WTC11 (cell line): ENCODE data around the gene MRPL34. TPM values are rescaled to one million over a fixed set of nuclear protein-coding genes. Genes with fewer than 3 reads are reported as not detected.

Source experiments
- ATAC-seq: fragments of 200-7000 bp; cut with Tn5 transposase; 2 replicates; pipeline ENCODE4 v1.10.0; 2021; ENCODE audit warnings: mild to moderate bottlenecking, moderate library complexity
- CTCF ChIA-PET: fragments of 300-600 bp; sonication (Branson Sonifier 250); formaldehyde crosslinking; loops from one replicate; lab custom pipeline; 2021; ENCODE audit warnings: antibody characterized with exemption; lab: Charles Lee
- POLR2A ChIA-PET: fragments of 350-600 bp; sonication (Branson Sonifier 250); formaldehyde crosslinking; loops from one replicate; lab custom pipeline; 2021; ENCODE audit warnings: antibody characterized with exemption; lab: Charles Lee
- DNase-seq: peaks from one replicate; pipeline ENCODE4 v3.0.0; 2021; ENCODE audit warnings: low spot score
- H3K27ac Mint-ChIP-seq: 2 replicates; pipeline ENCODE4 v1.8.0; 2021; ENCODE audit warnings: mixed read lengths
- H3K27me3 Mint-ChIP-seq: 2 replicates; pipeline ENCODE4 v1.8.0; 2021; ENCODE audit warnings: low read depth, mild to moderate bottlenecking, moderate library complexity, mixed read lengths
- H3K36me3 Mint-ChIP-seq: 2 replicates; pipeline ENCODE4 v1.8.0; 2021; ENCODE audit warnings: mixed read lengths
- H3K4me1 Mint-ChIP-seq: 2 replicates; pipeline ENCODE4 v1.8.0; 2022; ENCODE audit warnings: mixed read lengths
- H3K4me3 Mint-ChIP-seq: 2 replicates; pipeline ENCODE4 v1.8.0; 2021; ENCODE audit warnings: mild to moderate bottlenecking, moderate library complexity, mixed read lengths
- H3K9me3 Mint-ChIP-seq: 2 replicates; pipeline ENCODE4 v1.8.0; 2021; ENCODE audit warnings: mixed read lengths
- EMX1 ChIP-seq: fragments of 250-450 bp; sonication (Bioruptor Pico); IDR thresholded peaks from 2 replicates; pipeline ENCODE4 v1.8.0; 2021; ENCODE audit warnings: mild to moderate bottlenecking
- JUN ChIP-seq: sonication (generic); formaldehyde crosslinking; IDR thresholded peaks from 2 replicates; pipeline ENCODE4 v1.8.0; 2023; ENCODE audit warnings: mild to moderate bottlenecking, missing genetic modification reagents
- MXD4 ChIP-seq: fragments of 250-450 bp; sonication (Bioruptor Pico); IDR thresholded peaks from 2 replicates; pipeline ENCODE4 v1.8.0; 2021; ENCODE audit warnings: mild to moderate bottlenecking, moderate library complexity, borderline replicate concordance
- NFE2L1 ChIP-seq: sonication (generic); formaldehyde crosslinking; IDR thresholded peaks from 2 replicates; pipeline ENCODE4 v1.8.1; 2023; ENCODE audit warnings: missing genetic modification reagents
- NFYB ChIP-seq: sonication (generic); formaldehyde crosslinking; conservative IDR thresholded peaks from 2 replicates; pipeline ENCODE4 v1.8.0; 2022; ENCODE audit warnings: low read depth, missing genetic modification reagents
- PRRX2 ChIP-seq: fragments of 250-450 bp; sonication (Bioruptor Pico); IDR thresholded peaks from 2 replicates; pipeline ENCODE4 v1.8.0; 2021; ENCODE audit warnings: mild to moderate bottlenecking
- SMAD4 ChIP-seq: sonication (generic); formaldehyde crosslinking; IDR thresholded peaks from 2 replicates; pipeline ENCODE4 v1.8.0; 2022; ENCODE audit warnings: mild to moderate bottlenecking, missing genetic modification reagents
- SP1 ChIP-seq: sonication (generic); formaldehyde crosslinking; conservative IDR thresholded peaks from 2 replicates; pipeline ENCODE4 v1.8.1; 2022; ENCODE audit warnings: missing genetic modification reagents
- TCF7 ChIP-seq: sonication (generic); formaldehyde crosslinking; IDR thresholded peaks from 2 replicates; pipeline ENCODE4 v1.8.0; 2022; ENCODE audit warnings: mild to moderate bottlenecking, low read depth, missing genetic modification reagents, moderate library complexity
- TP53 ChIP-seq: sonication (generic); formaldehyde crosslinking; IDR thresholded peaks from 2 replicates; pipeline ENCODE4 v1.8.1; 2023; ENCODE audit warnings: mild to moderate bottlenecking, missing genetic modification reagents
- ZNF232 ChIP-seq: sonication (generic); formaldehyde crosslinking; IDR thresholded peaks from 2 replicates; pipeline ENCODE4 v1.8.0; 2022; ENCODE audit warnings: mild to moderate bottlenecking, missing genetic modification reagents
- ZNF396 ChIP-seq: fragments of 250-450 bp; sonication (Bioruptor Pico); IDR thresholded peaks from 2 replicates; pipeline ENCODE4 v1.8.0; 2021; ENCODE audit warnings: mild to moderate bottlenecking, moderate library complexity, borderline replicate concordance
- total RNA-seq: library from RNA; stranded (reverse); gene quantifications from 3 replicates; pipeline ENCODE4 v1.2.3, GENCODE V29; 2021
- TF ChIP-seq, protein P1 (sequence below): sonication (generic); formaldehyde crosslinking; IDR thresholded peaks from 2 replicates; pipeline ENCODE4 v1.8.1; 2023; ENCODE audit warnings: mild to moderate bottlenecking, missing genetic modification reagents, moderate library complexity
- TF ChIP-seq, protein P2 (sequence below): sonication (generic); formaldehyde crosslinking; IDR thresholded peaks from 2 replicates; pipeline ENCODE4 v1.8.1; 2022; ENCODE audit warnings: mild to moderate bottlenecking, missing genetic modification reagents, moderate library complexity, borderline replicate concordance
- TF ChIP-seq, protein P3 (sequence below): sonication (generic); formaldehyde crosslinking; IDR thresholded peaks from 2 replicates; pipeline ENCODE4 v1.8.1; 2022; ENCODE audit warnings: low read depth, missing genetic modification reagents, borderline replicate concordance
- TF ChIP-seq, protein P4 (sequence below): sonication (generic); formaldehyde crosslinking; IDR thresholded peaks from 2 replicates; pipeline ENCODE4 v1.8.0; 2022; ENCODE audit warnings: missing genetic modification reagents
- TF ChIP-seq, protein P5 (sequence below): sonication (generic); formaldehyde crosslinking; conservative IDR thresholded peaks from 2 replicates; pipeline ENCODE4 v1.8.1; 2022; ENCODE audit warnings: mild to moderate bottlenecking, missing genetic modification reagents
- TF ChIP-seq, protein P6 (sequence below): sonication (generic); formaldehyde crosslinking; IDR thresholded peaks from 2 replicates; pipeline ENCODE4 v1.8.0; 2023; ENCODE audit warnings: mild to moderate bottlenecking, missing genetic modification reagents
- TF ChIP-seq, protein P7 (sequence below): fragments of 250-450 bp; sonication (Bioruptor Pico); IDR thresholded peaks from 2 replicates; pipeline ENCODE4 v2.1.2; 2022; ENCODE audit warnings: mild to moderate bottlenecking, moderate library complexity
- TF ChIP-seq, protein P8 (sequence below): sonication (generic); formaldehyde crosslinking; IDR thresholded peaks from 2 replicates; pipeline ENCODE4 v1.8.0; 2022; ENCODE audit warnings: mild to moderate bottlenecking, missing genetic modification reagents

The MRPL34 gene
- total RNA-seq, 1 experiment from 2014 or later: 130 TPM

DNA sequence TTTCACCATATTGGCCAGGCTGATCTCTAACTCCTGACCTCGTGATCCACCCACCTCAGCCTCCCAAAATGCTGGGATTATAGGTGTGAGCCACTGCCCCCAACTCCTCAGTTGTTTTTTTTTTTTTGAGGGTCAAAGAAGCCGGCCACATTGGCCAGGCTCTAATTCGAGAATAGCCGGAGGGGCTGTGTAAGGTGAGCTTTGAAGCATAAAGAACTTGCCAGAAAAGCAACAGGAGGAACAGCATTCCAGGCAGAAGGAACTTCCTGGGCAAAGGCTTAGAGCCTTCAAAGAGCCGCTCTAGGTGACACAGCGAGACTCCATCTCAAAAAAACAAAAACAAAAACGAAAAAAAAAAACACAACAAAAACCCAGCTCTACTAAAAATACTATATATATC is 39.6 kb upstream of the MRPL34 start (continued):
- TF ChIP-seq, protein P1, sequence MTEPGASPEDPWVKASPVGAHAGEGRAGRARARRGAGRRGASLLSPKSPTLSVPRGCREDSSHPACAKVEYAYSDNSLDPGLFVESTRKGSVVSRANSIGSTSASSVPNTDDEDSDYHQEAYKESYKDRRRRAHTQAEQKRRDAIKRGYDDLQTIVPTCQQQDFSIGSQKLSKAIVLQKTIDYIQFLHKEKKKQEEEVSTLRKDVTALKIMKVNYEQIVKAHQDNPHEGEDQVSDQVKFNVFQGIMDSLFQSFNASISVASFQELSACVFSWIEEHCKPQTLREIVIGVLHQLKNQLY (CRISPR knock-in tag): no peak
- no peak for TF ChIP-seq PRRX2 (CRISPR knock-in tag)

DNA sequence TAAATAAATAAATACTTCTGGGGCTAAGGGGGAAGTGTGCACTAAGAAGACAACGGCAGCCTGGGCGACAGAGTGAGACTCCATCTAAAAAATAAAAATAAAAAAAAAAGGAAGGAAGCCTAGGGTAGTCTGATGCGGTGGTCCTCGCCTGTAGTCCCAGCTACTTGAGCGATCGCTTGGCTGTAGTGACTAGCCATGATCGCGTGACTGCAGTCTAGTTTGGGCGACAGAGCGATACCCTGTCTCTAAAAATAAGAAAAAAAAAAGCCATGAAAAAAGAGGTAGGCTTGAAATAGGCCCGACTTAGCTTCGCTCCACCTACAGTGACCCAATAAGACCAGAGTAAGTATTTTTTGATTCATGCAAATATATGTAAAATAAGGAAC is 39.1 kb upstream of the MRPL34 start:
- TF ChIP-seq, protein P2, sequence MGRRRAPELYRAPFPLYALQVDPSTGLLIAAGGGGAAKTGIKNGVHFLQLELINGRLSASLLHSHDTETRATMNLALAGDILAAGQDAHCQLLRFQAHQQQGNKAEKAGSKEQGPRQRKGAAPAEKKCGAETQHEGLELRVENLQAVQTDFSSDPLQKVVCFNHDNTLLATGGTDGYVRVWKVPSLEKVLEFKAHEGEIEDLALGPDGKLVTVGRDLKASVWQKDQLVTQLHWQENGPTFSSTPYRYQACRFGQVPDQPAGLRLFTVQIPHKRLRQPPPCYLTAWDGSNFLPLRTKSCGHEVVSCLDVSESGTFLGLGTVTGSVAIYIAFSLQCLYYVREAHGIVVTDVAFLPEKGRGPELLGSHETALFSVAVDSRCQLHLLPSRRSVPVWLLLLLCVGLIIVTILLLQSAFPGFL (CRISPR knock-in tag): no peak
- TF ChIP-seq NFE2L1: no peak
- no peak for TF ChIP-seq JUN
- TF ChIP-seq MXD4: no peak
- TF ChIP-seq, protein P3, sequence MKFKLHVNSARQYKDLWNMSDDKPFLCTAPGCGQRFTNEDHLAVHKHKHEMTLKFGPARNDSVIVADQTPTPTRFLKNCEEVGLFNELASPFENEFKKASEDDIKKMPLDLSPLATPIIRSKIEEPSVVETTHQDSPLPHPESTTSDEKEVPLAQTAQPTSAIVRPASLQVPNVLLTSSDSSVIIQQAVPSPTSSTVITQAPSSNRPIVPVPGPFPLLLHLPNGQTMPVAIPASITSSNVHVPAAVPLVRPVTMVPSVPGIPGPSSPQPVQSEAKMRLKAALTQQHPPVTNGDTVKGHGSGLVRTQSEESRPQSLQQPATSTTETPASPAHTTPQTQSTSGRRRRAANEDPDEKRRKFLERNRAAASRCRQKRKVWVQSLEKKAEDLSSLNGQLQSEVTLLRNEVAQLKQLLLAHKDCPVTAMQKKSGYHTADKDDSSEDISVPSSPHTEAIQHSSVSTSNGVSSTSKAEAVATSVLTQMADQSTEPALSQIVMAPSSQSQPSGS: no peak
- no peak for TF ChIP-seq EMX1 (CRISPR knock-in tag)
- no peak for TF ChIP-seq TP53 (CRISPR knock-in tag)
- TF ChIP-seq, protein P4, sequence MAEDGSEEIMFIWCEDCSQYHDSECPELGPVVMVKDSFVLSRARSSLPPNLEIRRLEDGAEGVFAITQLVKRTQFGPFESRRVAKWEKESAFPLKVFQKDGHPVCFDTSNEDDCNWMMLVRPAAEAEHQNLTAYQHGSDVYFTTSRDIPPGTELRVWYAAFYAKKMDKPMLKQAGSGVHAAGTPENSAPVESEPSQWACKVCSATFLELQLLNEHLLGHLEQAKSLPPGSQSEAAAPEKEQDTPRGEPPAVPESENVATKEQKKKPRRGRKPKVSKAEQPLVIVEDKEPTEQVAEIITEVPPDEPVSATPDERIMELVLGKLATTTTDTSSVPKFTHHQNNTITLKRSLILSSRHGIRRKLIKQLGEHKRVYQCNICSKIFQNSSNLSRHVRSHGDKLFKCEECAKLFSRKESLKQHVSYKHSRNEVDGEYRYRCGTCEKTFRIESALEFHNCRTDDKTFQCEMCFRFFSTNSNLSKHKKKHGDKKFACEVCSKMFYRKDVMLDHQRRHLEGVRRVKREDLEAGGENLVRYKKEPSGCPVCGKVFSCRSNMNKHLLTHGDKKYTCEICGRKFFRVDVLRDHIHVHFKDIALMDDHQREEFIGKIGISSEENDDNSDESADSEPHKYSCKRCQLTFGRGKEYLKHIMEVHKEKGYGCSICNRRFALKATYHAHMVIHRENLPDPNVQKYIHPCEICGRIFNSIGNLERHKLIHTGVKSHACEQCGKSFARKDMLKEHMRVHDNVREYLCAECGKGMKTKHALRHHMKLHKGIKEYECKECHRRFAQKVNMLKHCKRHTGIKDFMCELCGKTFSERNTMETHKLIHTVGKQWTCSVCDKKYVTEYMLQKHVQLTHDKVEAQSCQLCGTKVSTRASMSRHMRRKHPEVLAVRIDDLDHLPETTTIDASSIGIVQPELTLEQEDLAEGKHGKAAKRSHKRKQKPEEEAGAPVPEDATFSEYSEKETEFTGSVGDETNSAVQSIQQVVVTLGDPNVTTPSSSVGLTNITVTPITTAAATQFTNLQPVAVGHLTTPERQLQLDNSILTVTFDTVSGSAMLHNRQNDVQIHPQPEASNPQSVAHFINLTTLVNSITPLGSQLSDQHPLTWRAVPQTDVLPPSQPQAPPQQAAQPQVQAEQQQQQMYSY (CRISPR knock-in tag): no peak
- peaks cover 16% of the 10 kb centered on the region for H3K36me3 Mint-ChIP-seq
- H3K27me3 Mint-ChIP-seq: no peaks in the 10 kb centered on the region
- H3K9me3 Mint-ChIP-seq: no peaks in the 10 kb centered on the region; the same call in 1 of the 2 replicates
- ATAC-seq (no peak), DNase-seq (no peak)
- H3K27ac Mint-ChIP-seq: peak overlapping the region; percentile 92
- peaks cover 20% of the 10 kb centered on the region for H3K4me1 Mint-ChIP-seq
- H3K4me3 Mint-ChIP-seq: peak overlapping the region; percentile 96
- ChIA-PET CTCF (interaction anchor here (0.6 to 3.0 kb wide), 15 partner anchors 11 to 230 kb away, joined by 3 to 11 read pairs (median 4); partner anchors contain the start of genes ANKLE1, DDA1, MRPL34 and USE1), POLR2A (interaction anchor here (0.7 to 3.9 kb wide), 11 partner anchors 14 to 153 kb away, joined by 3 to 13 read pairs (median 5); partner anchors contain the start of genes ANKLE1, DDA1 and USE1)

DNA sequence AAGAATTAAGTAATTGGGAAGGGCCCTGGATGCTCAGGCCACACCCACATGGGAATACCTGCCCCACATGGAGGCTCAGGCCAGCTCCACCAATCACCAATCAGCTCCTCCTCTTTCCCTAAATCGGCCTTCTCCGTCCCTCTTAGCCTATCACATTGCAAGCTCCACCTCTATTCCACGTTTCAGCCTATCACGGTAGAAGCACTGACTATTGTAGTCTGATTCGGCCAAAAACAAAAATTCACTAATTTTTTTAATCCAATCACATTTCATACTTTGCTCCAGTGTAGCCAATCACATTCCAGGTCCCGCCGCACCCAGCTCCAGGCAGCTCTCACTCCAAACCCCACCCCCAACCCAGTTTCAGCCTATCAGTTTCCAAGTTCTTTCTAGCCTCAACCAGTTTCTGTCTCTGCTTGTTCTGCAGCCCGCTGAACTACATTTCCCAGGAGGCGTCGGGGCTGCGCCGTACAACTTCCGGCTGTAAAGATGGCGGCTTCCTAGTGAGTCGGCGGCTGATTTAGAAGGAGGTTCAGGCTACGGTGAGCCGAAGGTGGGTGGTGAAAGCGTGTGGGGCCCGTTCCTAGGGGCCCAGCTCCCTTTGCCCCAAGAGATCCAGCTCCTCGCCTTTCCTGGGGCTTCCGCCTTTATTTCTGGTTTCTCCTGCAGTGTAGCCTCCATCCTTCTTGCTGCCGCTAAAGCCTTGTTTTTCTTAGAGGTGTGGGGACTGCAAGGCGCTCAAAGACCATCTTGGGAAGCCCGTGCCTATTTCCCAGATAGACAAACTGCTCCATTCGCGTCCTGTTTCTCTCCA is 38.5 kb upstream of the MRPL34 start, which contains the start of gene BABAM1:
TSS of gene BABAM1 (plus strand) at position 469 of the 814 bp plus-strand sequence. CDS start 1,364 bp downstream, outside the sequence.
- CTCF ChIA-PET: interaction anchor here (0.6 to 3.0 kb wide), 16 partner anchors 10 to 495 kb away, joined by 3 to 11 read pairs (median 4); partner anchors contain the start of genes ANKLE1, DDA1, MRPL34 and USE1
- Mint-ChIP-seq H3K4me1 (peaks cover 20% of the 10 kb centered on the region), H3K9me3 (no peaks in the 10 kb centered on the region; the same call in 1 of the 2 replicates), H3K27ac (peak within 1 kb of the TSS; percentile 92), H3K27me3 (no peaks in the 10 kb centered on the region), H3K36me3 (peaks cover 17% of the 10 kb centered on the region), H3K4me3 (peak within 1 kb of the TSS; percentile 96)
- POLR2A ChIA-PET: interaction anchor here (0.6 to 3.9 kb wide), 12 partner anchors 14 to 178 kb away, joined by 3 to 13 read pairs (median 4); partner anchors contain the start of genes ANKLE1, DDA1 and USE1
- peak; percentile 95 for ATAC-seq
- peak; percentile 96 for DNase-seq
- peak; percentile 64 for TF ChIP-seq SP1
- peak; percentile 84 for TF ChIP-seq NFYB
- TF ChIP-seq ZNF232 (CRISPR knock-in tag): 0 out of 2 replicates have a peak, but pooled peaks have one; percentile 49
- TF ChIP-seq SMAD4 (CRISPR knock-in tag): no peak
- TF ChIP-seq, protein P5, sequence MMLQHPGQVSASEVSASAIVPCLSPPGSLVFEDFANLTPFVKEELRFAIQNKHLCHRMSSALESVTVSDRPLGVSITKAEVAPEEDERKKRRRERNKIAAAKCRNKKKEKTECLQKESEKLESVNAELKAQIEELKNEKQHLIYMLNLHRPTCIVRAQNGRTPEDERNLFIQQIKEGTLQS (CRISPR knock-in tag): no peak
- TF ChIP-seq TCF7 (CRISPR knock-in tag): no peak
- TF ChIP-seq, protein P6, sequence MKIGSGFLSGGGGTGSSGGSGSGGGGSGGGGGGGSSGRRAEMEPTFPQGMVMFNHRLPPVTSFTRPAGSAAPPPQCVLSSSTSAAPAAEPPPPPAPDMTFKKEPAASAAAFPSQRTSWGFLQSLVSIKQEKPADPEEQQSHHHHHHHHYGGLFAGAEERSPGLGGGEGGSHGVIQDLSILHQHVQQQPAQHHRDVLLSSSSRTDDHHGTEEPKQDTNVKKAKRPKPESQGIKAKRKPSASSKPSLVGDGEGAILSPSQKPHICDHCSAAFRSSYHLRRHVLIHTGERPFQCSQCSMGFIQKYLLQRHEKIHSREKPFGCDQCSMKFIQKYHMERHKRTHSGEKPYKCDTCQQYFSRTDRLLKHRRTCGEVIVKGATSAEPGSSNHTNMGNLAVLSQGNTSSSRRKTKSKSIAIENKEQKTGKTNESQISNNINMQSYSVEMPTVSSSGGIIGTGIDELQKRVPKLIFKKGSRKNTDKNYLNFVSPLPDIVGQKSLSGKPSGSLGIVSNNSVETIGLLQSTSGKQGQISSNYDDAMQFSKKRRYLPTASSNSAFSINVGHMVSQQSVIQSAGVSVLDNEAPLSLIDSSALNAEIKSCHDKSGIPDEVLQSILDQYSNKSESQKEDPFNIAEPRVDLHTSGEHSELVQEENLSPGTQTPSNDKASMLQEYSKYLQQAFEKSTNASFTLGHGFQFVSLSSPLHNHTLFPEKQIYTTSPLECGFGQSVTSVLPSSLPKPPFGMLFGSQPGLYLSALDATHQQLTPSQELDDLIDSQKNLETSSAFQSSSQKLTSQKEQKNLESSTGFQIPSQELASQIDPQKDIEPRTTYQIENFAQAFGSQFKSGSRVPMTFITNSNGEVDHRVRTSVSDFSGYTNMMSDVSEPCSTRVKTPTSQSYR (CRISPR knock-in tag): no peak
- TF ChIP-seq ZNF396 (CRISPR knock-in tag): no peak
- TF ChIP-seq, protein P7, sequence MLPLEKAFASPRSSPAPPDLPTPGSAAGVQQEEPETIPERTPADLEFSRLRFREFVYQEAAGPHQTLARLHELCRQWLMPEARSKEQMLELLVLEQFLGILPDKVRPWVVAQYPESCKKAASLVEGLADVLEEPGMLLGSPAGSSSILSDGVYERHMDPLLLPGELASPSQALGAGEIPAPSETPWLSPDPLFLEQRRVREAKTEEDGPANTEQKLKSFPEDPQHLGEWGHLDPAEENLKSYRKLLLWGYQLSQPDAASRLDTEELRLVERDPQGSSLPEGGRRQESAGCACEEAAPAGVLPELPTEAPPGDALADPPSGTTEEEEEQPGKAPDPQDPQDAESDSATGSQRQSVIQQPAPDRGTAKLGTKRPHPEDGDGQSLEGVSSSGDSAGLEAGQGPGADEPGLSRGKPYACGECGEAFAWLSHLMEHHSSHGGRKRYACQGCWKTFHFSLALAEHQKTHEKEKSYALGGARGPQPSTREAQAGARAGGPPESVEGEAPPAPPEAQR: peak; percentile 93
- TF ChIP-seq, protein P8, sequence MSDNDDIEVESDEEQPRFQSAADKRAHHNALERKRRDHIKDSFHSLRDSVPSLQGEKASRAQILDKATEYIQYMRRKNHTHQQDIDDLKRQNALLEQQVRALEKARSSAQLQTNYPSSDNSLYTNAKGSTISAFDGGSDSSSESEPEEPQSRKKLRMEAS: 0 out of 2 replicates have a peak, but pooled peaks have one; percentile 27
